Osteocyte (in vitro differentiated cells): Measurements from ENCODE around the gene EZH2. TPM values are rescaled to one million over a fixed set of nuclear protein-coding genes. Genes with fewer than 3 reads are reported as not detected.

Experiments
- DNase-seq: peaks from one replicate; pipeline ENCODE4 v3.0.0; 2021; ENCODE audit warnings: mixed read lengths; ENCODE audit not compliant: unreplicated experiment; ENCODE audit errors: extremely low spot score
- H3K27ac Mint-ChIP-seq: one replicate; pipeline ENCODE4 v1.8.0; 2021; ENCODE audit warnings: mild to moderate bottlenecking, mixed read lengths; ENCODE audit not compliant: unreplicated experiment
- H3K27me3 Mint-ChIP-seq: one replicate; pipeline ENCODE4 v1.8.0; 2021; ENCODE audit warnings: mixed read lengths; ENCODE audit not compliant: unreplicated experiment
- H3K36me3 Mint-ChIP-seq: one replicate; pipeline ENCODE4 v1.8.0; 2021; ENCODE audit warnings: mixed read lengths; ENCODE audit not compliant: unreplicated experiment
- H3K4me1 Mint-ChIP-seq: one replicate; pipeline ENCODE4 v1.8.0; 2021; ENCODE audit warnings: mixed read lengths; ENCODE audit not compliant: unreplicated experiment
- H3K4me3 Mint-ChIP-seq: one replicate; pipeline ENCODE4 v1.8.0; 2021; ENCODE audit warnings: mild to moderate bottlenecking, moderate library complexity, mixed read lengths; ENCODE audit not compliant: unreplicated experiment
- H3K9me3 Mint-ChIP-seq: one replicate; pipeline ENCODE4 v1.8.0; 2021; ENCODE audit warnings: mixed read lengths; ENCODE audit not compliant: unreplicated experiment
- total RNA-seq: library from RNA; stranded (reverse); gene quantifications from 2 replicates; pipeline ENCODE4 v1.2.1, GENCODE V29; 2021
- TF ChIP-seq, protein P1 (sequence below): fragments of 200-600 bp; sonication (generic); IDR thresholded peaks from 2 replicates; pipeline ENCODE4 v1.5.0; 2021; ENCODE audit warnings: antibody characterized with exemption, mild to moderate bottlenecking, moderate library complexity

EZH2 gene
- total RNA-seq, 1 donor from 2014 or later: 13.0 TPM

DNA sequence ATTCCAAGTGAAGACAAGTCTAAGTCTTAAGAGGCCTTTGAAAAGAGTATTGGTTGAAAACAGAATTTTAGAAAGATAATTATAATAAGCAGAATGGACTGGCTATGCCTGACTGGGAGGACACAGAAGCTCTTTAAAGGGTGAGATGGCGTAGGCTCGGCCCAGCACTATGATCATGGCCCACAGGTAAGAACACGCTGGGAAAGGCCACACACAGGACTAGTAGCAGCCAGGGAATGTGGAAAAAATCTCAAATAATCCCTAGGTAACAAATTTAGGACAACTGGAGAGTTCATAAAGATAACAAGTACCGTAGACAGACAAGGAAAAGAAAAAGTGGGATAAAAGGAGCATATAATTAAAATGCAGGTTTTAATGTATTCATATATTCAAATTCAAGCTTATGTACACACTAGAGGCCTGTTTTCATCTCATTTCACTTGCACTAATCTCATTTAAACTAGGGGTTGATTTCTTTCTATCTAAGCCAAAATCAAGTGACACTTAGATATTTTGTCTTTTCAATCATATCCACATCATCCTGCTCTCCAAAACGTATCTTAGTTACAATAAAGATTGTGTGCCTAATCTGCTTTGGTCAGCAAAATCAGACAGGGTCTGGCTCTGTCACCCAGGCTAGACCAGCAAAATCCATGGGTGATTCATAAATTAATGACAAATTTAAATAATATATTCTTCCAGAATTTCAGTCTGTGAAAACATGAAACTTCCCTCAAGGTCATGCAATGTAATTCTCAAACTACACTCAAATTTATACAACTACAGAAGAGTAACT lies 53.0 kb downstream of the EZH2 start:
- TF ChIP-seq, protein P1, sequence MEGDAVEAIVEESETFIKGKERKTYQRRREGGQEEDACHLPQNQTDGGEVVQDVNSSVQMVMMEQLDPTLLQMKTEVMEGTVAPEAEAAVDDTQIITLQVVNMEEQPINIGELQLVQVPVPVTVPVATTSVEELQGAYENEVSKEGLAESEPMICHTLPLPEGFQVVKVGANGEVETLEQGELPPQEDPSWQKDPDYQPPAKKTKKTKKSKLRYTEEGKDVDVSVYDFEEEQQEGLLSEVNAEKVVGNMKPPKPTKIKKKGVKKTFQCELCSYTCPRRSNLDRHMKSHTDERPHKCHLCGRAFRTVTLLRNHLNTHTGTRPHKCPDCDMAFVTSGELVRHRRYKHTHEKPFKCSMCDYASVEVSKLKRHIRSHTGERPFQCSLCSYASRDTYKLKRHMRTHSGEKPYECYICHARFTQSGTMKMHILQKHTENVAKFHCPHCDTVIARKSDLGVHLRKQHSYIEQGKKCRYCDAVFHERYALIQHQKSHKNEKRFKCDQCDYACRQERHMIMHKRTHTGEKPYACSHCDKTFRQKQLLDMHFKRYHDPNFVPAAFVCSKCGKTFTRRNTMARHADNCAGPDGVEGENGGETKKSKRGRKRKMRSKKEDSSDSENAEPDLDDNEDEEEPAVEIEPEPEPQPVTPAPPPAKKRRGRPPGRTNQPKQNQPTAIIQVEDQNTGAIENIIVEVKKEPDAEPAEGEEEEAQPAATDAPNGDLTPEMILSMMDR: no peak
- no peaks in the 10 kb centered on the region for H3K9me3 Mint-ChIP-seq
- H3K36me3 Mint-ChIP-seq: peaks cover 2% of the 10 kb centered on the region
- peak overlapping the region; percentile 29 for H3K27ac Mint-ChIP-seq
- no peak for DNase-seq
- no peaks in the 10 kb centered on the region for H3K27me3 Mint-ChIP-seq
- H3K4me1 Mint-ChIP-seq: peaks cover 2% of the 10 kb centered on the region
- H3K4me3 Mint-ChIP-seq: no peak overlapping the region

DNA sequence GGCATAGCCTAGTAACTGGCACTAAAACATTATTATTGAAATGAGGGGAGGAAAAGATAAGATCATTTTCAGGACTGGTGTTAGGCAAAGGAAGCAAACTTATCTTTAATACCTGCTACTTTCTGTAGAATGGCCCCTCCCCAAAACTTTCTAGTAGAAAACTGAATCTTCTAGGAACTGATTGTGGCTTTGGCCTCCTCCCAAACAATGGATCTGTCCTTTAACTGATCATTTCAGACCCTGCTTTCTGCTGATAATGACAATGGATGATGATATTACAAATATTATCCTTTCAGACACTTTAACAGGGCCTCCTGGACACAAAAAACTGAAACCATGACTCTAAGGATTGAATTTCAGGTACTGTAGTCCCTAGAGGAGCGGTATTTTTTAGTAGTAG lies 55.1 kb downstream of the EZH2 start:
- H3K36me3 Mint-ChIP-seq: no peaks in the 10 kb centered on the region
- TF ChIP-seq, protein P1: no peak
- no peaks in the 10 kb centered on the region for H3K9me3 Mint-ChIP-seq
- peaks cover 2% of the 10 kb centered on the region for H3K4me1 Mint-ChIP-seq
- H3K4me3 Mint-ChIP-seq: no peak overlapping the region
- no peak for DNase-seq
- H3K27ac Mint-ChIP-seq: no peak overlapping the region
- no peaks in the 10 kb centered on the region for H3K27me3 Mint-ChIP-seq

GRCh38 chr7:148825338-148825737 lies 58.8 kb downstream of the EZH2 start:
- TF ChIP-seq, protein P1: no peak
- no peaks in the 10 kb centered on the region for H3K9me3 Mint-ChIP-seq
- H3K27ac Mint-ChIP-seq: no peak overlapping the region
- peaks cover 5% of the 10 kb centered on the region for H3K4me1 Mint-ChIP-seq
- no peak overlapping the region for H3K4me3 Mint-ChIP-seq
- no peaks in the 10 kb centered on the region for H3K27me3 Mint-ChIP-seq
- no peak for DNase-seq
- H3K36me3 Mint-ChIP-seq: peaks cover 3% of the 10 kb centered on the region

DNA sequence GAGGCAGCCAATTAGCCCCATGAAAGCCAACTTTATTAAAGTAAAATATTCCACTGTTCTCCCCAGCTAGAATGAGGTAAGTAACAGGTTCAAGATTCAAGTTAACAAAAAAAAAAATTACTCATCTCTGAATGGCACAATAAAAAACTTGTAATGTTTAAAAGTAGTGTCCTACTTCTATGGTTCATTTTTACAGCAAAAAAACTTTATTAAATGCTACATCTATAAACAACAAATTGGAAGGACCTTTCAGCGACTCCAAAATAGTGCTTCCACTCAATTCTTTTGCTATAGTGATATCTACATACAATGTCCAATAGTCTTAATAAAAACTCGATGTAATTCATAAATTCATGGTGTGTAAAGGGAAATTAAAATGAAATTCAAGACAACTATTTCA lies 59.2 kb downstream of the EZH2 start:
- H3K36me3 Mint-ChIP-seq: peaks cover 3% of the 10 kb centered on the region
- no peaks in the 10 kb centered on the region for H3K9me3 Mint-ChIP-seq
- no peak overlapping the region for H3K4me3 Mint-ChIP-seq
- TF ChIP-seq, protein P1: no peak
- no peaks in the 10 kb centered on the region for H3K27me3 Mint-ChIP-seq
- H3K4me1 Mint-ChIP-seq: peaks cover 10% of the 10 kb centered on the region
- H3K27ac Mint-ChIP-seq: no peak overlapping the region
- no peak for DNase-seq

DNA sequence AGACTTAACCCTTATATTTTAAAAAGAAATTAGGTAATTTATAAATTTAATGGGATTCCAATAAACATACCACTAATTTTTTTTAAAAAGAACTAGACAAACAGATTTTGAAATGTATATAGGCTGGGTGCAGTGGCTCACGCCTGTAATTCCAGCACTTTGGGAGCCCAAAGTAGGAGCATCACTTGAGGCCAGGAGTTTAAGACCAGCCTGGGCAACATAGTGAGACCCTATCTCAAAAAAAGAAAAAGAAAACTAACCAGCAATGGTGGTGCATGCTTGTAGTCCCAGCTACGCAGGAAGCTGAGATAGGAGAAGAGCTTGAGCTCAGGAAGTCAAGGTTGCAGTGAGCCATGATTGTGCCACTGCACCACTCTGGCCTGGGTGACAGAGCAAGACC lies 62.7 kb downstream of the EZH2 start:
- no peak for DNase-seq
- Mint-ChIP-seq H3K4me3 (no peak overlapping the region), H3K27me3 (no peaks in the 10 kb centered on the region), H3K36me3 (peaks cover 10% of the 10 kb centered on the region), H3K9me3 (no peaks in the 10 kb centered on the region), H3K27ac (no peak overlapping the region), H3K4me1 (peaks cover 37% of the 10 kb centered on the region)
- TF ChIP-seq, protein P1: no peak
